Right atrium auricular region (tissue), 2 donors: ENCODE measurements around the gene KIF6. TPM values are rescaled to one million over a fixed set of nuclear protein-coding genes. Genes with fewer than 3 reads are reported as not detected.

Experiments
- DNase-seq: peaks from one replicate; pipeline ENCODE4 v3.0.0-alpha.2; 2019; ENCODE audit warnings: low spot score
- H3K27ac ChIP-seq, 2 donors: fragments of 200-600 bp; sonication (generic); 1 replicate in 1 of 2; 2 replicates in 1 of 2; pipeline ENCODE4 v1.5.1; 2016 to 2019
- H3K27me3 ChIP-seq, 2 donors: fragments of 200-600 bp; sonication (generic); one replicate each; pipeline versions ENCODE4 v1.5.1 to v1.6.0; 2017 to 2019
- H3K36me3 ChIP-seq: fragments of 200-600 bp; sonication (generic); one replicate; pipeline ENCODE4 v1.5.1; 2016
- H3K4me1 ChIP-seq, 2 donors: fragments of 200-600 bp; sonication (generic); one replicate each; pipeline versions ENCODE4 v1.5.1 to v1.6.0; 2017 to 2019
- H3K4me3 ChIP-seq, 2 donors: fragments of 200-600 bp; sonication (generic); 1 replicate in 1 of 2; 2 replicates in 1 of 2; pipeline ENCODE4 v1.5.1; 2017 to 2019; ENCODE audit warnings: mild to moderate bottlenecking in 1 of 2, moderate library complexity in 1 of 2
- H3K9me3 ChIP-seq, 2 donors: fragments of 200-600 bp; sonication (generic); one replicate each; pipeline ENCODE4 v1.5.1; 2019
- CTCF ChIP-seq, 2 donors: fragments of 200-600 bp; sonication (generic); IDR thresholded peaks; one replicate each; pipeline ENCODE4 v1.5.1; 2019; ENCODE audit warnings: antibody characterized with exemption in 2 of 2
- total RNA-seq, 2 donors: library from RNA; depleted of rRNA; stranded (reverse); fragments of >200 nt; gene quantifications; one replicate each; pipeline ENCODE4 v1.1.0, GENCODE V29; 2016

Gene KIF6
- total RNA-seq, 2 donors from 2014 or later: not detected

- DNase-seq: no peak
- no peak for TF ChIP-seq CTCF (IDR thresholded peaks at IDR 0.05)
- H3K27me3 ChIP-seq: no peaks in the 10 kb centered on the region
- no peaks in the 10 kb centered on the region for H3K4me1 ChIP-seq
- no peak within 1 kb of the TSS for H3K27ac ChIP-seq
- no peak within 1 kb of the TSS for H3K4me3 ChIP-seq
- H3K36me3 ChIP-seq: no peaks in the 10 kb centered on the region
- no peaks in the 10 kb centered on the region for H3K9me3 ChIP-seq
Observed at GRCh38 chr6:39322306-39322850, 402.8 kb downstream of the KIF6 start, which contains the start of gene KCNK16. TSS of gene KCNK16 (minus strand) at chr6:39322702. CDS start at chr6:39322540, 162 bp downstream.

GRCh38 chr6:39321761-39322160 lies 403.4 kb downstream of the KIF6 start:
- H3K9me3 ChIP-seq: no peaks in the 10 kb centered on the region
- H3K27ac ChIP-seq: no peak overlapping the region
- no peak for TF ChIP-seq CTCF (IDR thresholded peaks at IDR 0.05)
- H3K27me3 ChIP-seq: no peaks in the 10 kb centered on the region
- no peak for DNase-seq
- H3K4me3 ChIP-seq: no peak overlapping the region
- no peaks in the 10 kb centered on the region for H3K4me1 ChIP-seq
- H3K36me3 ChIP-seq: no peaks in the 10 kb centered on the region

- Histone ChIP-seq H3K27ac (peak overlapping the region; percentile 39 to 40), H3K4me1 (no peaks in the 10 kb centered on the region), H3K36me3 (no peaks in the 10 kb centered on the region), H3K9me3 (no peaks in the 10 kb centered on the region), H3K27me3 (no peaks in the 10 kb centered on the region), H3K4me3 (no peak overlapping the region)
- no peak for TF ChIP-seq CTCF (IDR thresholded peaks at IDR 0.05)
- DNase-seq: no peak
Observed at GRCh38 chr6:39320363-39320984, 404.7 kb downstream of the KIF6 start.

- H3K4me1 ChIP-seq: no peaks in the 10 kb centered on the region
- no peaks in the 10 kb centered on the region for H3K9me3 ChIP-seq
- H3K4me3 ChIP-seq: no peak overlapping the region
- H3K36me3 ChIP-seq: no peaks in the 10 kb centered on the region
- H3K27me3 ChIP-seq: no peaks in the 10 kb centered on the region
- TF ChIP-seq CTCF (IDR thresholded peaks at IDR 0.05): no peak
- DNase-seq: no peak
- peak overlapping the region; percentile 39 to 40 for H3K27ac ChIP-seq
Observed at GRCh38 chr6:39319621-39320362, 405.4 kb downstream of the KIF6 start.

- Histone ChIP-seq H3K9me3 (no peaks in the 10 kb centered on the region), H3K4me1 (peaks cover 0 to 18% of the 10 kb centered on the region in 2 donors), H3K4me3 (no peak overlapping the region), H3K27ac (no peak overlapping the region), H3K36me3 (no peaks in the 10 kb centered on the region), H3K27me3 (peaks cover 4 to 17% of the 10 kb centered on the region in 2 donors)
- no peak for DNase-seq
- no peak for TF ChIP-seq CTCF (IDR thresholded peaks at IDR 0.05)
Observed at GRCh38 chr6:39317256-39317655, 408.0 kb downstream of the KIF6 start.
